T-helper 2 cell treated with Interferon-gamma antibody and Interleukin-4, amounts not matched to agents 100 ng/mL and 5 ng/mL, for 36 hours (primary cell): ENCODE data around the gene TAS2R14. TPM values are rescaled to one million over a fixed set of nuclear protein-coding genes. Genes with fewer than 3 reads are reported as not detected.

Source experiments
- intact Hi-C: fragments of 100-400 bp; cut with micrococcal nuclease; formaldehyde crosslinking; loops from one replicate; pipeline ENCODE4 v1.15.1; 2023
- total RNA-seq: library from RNA; stranded (reverse); gene quantifications from 2 replicates; pipeline ENCODE4 v1.2.3, GENCODE V29; 2022

The TAS2R14 gene, protein sequence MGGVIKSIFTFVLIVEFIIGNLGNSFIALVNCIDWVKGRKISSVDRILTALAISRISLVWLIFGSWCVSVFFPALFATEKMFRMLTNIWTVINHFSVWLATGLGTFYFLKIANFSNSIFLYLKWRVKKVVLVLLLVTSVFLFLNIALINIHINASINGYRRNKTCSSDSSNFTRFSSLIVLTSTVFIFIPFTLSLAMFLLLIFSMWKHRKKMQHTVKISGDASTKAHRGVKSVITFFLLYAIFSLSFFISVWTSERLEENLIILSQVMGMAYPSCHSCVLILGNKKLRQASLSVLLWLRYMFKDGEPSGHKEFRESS
- 3.2 and 4.1 TPM in 2 replicates for total RNA-seq

DNA sequence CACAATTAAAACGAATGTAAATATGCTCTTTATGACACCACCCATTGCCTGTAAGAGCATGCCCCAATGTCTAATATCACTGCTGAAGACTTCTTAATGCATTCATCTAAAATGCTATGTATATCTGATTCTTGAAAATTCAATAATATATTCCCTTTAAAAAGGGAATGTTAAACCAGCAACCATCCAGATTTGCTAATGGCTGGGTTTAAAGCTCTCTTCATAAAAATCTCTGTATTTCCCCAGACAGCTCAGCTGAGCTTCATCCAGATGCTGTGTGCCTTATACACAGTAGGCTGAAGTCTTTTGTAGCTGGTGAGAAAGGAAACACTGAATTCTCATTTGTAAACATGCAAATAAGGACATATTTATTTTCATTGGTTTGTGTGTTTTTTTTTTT lies at the start of gene TAS2R14:
Gene TAS2R14, minus strand, starts transcription at position 101 of the 400 bp plus-strand sequence. Its CDS starts 56 bp downstream, at position 45.
- intact Hi-C loops, result no loop called here

DNA sequence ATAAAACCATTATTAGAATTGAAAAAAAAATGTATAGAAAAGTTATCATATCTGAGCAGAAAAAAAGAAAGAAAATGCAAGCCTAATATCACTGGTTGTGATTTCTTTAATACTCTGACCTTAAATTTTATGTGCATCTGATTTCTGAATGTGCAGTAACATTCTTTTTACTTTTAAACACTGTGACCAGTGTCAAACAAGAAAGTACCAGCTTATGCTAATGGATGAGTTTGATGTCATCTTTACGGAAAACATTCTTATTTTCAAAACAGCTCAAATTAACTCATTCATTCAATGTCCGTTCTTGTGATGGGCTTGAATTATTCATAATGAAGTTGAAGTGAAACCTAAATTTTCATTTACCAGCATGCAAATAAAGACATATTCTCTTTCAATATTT lies 47.7 kb upstream of the TAS2R14 start, which contains the start of gene TAS2R50:
Gene TAS2R50, minus strand, starts transcription at position 101 of the 400 bp plus-strand sequence. Its CDS starts 52 bp downstream, at position 49.
- intact Hi-C loops, result no loop called here

DNA sequence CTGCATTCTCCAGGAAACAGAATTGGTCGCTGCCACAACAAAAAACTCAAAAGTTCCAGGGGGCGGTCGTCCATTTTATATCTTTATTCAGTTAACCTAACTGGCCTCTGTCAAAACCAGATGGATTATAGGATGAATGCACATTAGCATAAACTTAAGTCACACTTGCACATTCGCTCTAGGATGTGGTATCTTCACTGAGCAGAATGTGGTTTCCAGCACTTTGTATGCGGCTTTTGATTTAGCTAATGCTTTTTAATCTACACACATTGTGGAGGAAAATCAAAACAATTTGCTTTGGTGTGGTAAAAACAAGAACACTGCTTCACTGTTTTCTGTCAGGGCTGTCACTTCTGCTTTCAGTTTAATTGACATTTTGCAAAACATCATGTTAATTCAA lies 43.2 kb upstream of the TAS2R14 start:
- intact Hi-C loops, result loop anchor here (1.0 kb wide), 2 partner anchors 133 to 189 kb away; partner anchors contain the start of genes PRR4 and SMIM10L1

DNA sequence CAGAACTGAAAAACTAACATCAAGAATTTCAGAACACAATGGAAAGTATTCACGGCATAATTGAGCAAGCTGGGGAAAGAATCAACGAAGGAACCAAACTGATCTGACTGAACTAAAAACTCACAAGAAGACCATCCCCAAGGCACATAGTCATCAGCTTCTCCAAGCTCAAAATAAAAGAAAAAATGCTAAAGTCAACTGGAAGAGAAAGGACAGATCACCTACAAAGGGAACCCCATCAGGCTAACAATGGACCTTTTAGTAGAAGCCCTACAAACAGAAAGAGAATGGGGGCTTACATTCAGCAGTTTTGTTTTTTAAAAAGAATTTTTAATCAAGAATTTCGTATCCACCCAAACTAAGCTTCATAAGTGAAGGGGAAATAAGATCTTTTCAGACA lies 35.9 kb upstream of the TAS2R14 start:
- intact Hi-C loops, result no loop called here

DNA sequence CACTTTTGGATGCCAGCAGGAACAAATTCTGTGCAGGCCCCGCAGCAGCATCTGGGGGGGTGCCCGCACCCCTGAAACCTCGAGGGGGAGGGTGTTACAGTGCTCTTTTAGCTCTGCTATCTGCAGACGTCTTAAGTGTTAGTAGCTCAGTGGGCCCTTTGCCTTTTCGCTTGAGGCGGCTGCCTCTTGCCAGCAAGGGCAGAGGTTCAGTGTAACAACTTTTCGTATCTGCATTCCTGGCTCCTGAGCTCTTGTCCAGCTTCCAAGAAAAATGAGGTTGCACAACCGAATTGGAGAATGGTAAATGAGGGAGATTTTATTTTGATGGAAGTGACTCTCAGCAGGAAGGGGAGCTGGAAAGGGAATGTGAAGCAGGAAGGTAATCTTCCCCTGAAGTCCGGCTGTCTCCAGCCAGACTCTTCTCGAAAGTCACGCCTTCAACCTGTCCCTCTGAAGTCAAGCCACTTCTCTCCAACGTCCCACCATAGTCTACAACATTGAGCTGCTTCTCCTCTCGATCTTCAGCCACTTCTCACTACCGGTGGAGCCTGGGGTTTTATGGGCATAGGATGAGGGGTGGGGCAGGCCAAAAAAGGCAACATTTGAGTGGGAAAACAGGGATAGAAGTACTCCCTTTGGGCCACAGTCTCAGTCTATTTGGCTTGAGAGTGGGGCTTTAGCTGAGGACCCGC lies 29.8 kb upstream of the TAS2R14 start:
- intact Hi-C loops, result no loop called here

DNA sequence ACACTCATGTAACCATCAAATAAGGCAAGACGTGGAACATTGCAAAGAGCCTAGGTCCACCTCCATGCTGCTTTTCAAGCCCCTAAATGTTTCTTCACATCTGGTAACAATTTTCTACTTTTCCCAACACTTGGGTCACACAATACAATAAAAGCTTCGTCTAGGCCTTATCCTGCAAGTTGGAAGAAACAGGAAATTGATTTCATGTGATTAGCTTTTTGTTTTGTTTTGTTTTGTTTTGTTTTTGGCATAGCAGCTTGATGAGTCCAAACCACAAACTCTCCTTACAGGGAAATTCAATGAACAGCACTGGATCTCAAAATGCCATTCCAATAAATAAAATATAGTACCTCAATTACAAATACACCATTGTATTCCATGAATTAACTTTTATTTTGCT lies 28.3 kb upstream of the TAS2R14 start:
- intact Hi-C loops, result no loop called here

DNA sequence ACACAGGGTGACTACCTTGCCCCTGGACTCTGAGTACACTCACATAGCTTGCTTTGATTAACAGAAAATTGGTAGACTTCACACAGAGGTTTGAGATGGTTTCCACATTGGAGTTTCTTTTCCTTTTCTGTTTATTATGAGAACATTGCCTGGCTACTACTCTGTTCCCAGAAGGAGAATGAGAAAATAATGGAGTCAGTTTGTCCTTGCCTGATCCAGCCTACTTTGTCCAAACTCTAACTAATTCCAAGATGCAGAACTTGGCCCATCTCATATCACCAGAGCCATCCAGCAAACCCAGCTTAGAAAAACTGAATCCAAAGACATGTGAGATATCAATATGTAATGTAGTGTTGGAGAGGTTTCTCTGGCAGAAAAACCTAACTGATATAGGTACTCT lies 27.3 kb upstream of the TAS2R14 start:
- intact Hi-C loops, result no loop called here

DNA sequence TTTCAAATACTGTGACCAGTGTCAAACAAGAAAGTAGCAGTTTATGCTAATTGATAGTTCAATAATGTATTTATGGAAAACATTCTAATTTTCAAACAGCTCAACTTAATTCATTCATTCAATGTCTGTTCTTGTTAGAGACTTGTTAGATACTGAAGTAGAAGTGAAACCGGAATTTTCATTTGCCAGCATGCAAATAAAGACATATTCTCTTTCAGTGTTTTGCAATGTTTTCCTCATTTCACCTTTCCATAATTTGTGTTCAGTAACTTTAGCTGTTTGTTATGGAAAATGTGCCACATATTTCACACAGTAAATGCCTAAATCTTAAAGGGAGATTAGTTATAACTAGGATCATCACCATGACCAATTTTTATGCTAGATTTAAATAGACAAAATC lies 26.4 kb upstream of the TAS2R14 start:
- intact Hi-C loops, result no loop called here

DNA sequence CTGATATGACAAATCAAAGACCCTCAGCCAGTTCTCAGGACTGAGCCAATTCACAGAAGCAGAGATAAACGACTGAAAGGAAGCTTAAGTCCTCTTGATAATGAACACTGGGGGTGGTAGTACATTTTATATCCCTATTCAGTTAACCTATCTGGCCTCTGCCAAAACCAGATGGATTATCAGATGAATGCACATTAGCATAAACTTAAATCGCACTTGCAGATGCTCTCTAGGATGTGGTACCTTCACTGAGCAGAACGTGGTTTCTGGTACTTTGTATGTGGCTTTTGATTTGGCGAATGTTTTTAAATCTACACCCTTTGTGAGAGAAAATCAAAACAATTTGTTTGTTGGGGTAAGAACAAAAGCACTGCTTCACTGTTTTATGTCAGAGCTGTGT lies 21.1 kb upstream of the TAS2R14 start:
- intact Hi-C loops, result no loop called here

DNA sequence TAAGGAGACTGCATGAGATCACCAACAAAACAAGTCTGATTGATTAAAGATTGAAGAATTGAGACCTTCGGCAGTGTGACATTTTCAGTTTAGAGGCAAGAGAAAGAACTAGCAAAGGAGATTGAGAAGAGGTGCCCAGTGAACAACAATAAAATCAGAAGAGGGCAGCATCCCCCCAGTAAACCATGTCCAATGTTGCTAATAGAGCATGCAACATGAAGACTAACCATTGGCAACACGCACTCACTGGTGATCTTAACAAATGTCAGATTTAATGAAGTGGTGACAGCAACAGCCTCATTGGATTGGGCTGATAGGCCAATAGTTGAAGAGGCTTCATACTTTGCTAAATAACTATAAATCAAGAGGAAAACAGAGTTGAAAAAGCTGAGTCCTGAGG lies 20.7 kb upstream of the TAS2R14 start:
- intact Hi-C loops, result no loop called here

DNA sequence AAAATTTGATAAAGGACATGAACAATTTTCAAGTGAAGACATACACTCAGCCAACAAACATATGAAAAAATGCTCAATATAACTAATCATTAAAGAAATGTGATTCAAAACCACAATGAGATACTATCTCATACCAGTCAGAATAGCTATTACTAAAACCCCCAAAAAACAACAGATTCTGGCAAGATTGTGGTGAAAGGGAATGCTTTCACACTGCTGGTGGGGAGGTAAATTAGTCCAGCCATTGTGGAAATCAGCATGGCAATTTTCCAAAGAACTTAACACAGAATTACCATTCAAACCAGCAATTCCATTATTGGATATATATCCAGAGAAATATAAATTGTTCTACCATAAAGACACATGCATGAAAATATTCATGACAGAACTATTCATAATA lies 18.7 kb upstream of the TAS2R14 start:
- intact Hi-C loops, result no loop called here

DNA sequence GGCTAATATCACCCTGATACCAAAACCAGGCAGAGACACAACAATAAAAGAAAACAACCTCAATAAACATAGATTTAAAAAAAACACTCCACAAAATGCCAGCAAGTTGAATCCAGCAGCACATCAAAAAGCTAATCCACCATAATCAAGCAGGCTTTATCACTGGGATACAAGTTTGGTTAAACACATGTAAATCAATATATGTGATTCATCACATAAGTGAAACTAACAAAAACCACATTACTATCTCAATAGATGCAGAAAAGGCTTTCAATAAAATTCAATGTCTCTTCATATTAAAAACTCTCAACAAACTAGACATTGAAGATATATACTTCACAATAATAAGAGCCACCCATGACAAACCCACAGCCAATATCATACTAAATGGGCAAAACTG lies 17.0 kb upstream of the TAS2R14 start:
- intact Hi-C loops, result no loop called here

DNA sequence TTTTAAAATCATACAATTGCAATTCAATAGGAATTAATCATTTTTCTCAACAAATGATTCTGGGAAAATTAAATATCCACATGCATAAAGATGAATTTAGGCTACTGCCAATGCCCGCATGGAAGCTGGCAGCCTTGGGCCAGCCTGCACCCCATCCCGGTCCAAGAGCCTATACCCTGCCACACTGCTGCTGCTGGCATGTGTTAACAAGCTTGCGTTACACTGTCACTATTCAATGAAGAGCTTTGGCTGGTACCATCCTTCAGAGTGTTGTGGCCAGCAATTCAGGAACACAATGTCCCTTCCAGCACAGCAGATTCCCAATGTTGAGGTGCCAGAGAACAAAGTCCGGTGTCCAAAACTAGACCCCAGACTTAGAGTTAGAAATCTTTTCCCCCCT lies 13.6 kb upstream of the TAS2R14 start:
- intact Hi-C loops, result no loop called here

DNA sequence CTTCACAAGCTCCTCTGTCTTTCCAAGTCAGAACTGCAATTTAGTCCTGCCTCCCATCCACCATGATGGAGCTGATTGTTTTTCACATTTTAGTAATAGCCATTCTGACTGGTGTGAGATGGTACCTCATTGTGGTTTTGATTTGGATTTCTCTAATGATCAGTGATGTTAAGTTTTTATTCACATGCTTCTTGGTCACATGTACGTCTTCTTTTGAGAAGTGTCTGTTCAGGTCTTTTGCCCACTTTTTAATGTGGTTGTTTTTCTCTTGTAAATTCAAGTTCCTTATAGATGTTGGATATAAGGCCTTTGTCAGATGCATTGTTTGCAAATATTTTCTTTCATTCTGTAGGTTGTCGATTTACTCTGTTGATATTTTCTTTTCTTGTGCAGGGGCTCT lies 4.1 kb upstream of the TAS2R14 start:
- intact Hi-C loops, result no loop called here

DNA sequence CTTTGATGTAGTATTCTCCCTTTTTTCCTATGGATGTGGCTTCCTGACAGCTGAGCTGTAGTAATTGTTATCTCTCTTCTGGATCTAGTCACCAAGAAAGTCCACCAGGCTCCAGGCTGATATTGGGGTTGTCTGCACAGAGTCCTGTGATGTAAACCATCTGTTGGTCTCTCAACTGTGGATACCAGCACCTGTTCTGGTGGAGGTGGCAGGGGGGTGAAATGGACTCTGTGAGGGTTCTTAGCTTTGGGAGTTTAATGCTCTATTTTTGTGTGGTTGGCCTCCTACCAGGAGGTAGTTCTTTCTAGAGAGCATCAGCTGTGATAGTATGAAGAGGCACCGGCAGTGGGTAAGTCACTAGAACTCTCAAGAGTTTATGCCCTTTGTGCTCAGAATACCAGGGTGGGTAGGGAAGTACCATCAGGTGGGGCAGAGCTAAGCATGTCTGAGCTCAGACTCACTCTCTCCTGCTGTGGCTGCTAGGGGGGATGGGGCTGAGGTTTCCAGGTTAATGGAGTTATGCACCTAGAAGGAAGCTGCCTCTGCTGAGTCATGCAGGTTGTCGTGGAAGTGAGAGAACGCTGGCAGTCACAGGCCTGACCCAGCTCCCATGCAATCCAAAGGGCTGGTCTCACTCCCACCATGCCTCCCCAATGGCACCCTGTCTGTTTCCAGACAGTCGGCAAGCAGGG lies 3.0 kb upstream of the TAS2R14 start:
- intact Hi-C loops, result no loop called here

DNA sequence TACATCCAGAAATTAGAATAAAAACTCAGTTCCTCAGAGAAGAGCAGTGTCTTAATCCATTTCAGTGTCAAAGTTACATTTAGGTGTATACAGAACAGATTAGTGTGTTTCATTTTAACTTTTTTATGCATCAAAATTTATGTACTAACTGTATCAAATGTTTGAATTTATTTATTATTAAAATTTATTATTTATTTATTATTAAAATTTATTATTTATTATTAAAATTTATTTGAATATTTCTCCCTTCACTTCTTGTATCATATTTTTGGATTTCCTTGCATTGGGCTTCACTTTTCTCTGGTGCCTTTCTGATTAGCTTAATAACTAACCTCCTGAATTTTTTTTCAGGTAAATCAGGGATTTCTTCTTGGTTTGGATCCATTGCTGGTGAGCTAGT lies 2.3 kb upstream of the TAS2R14 start:
- intact Hi-C loops, result no loop called here

DNA sequence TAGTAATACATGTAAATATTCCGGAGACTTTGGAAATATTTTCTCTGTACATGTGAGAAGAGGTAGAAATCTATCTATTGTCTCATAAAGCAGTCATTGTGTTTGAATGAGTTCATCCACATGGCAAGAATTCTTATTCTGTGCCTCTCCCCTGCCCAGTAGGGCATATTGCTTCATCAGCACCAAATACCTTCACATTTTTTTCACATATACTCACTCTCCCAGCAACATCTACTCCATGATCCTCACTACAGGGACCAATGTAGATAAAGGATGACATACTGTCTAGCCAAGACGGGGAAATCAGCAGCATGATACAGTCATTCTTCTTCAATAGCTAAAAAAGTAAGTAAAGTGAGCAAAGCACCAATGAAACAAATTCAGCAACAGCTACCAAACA lies 1.3 kb upstream of the TAS2R14 start:
- intact Hi-C loops, result no loop called here

DNA sequence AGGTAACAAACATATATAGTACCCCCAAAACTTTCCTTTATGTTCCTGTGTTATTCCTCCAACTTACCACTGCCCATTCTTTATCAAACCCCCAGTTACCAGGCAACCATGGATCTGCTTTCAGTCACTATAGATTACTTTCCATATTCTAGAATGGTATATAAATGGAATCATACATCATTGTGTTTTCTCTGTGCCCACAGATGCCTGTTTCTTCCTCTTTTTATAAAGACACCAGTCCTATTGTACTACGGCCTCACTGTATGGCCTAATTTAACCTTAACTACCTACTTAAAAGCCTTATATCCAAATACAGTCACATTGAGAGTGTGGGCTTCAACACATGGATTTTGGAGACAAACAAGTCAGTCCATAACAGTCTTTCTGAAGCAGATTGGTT lies 2.6 kb downstream of the TAS2R14 start:
- intact Hi-C loops, result no loop called here

DNA sequence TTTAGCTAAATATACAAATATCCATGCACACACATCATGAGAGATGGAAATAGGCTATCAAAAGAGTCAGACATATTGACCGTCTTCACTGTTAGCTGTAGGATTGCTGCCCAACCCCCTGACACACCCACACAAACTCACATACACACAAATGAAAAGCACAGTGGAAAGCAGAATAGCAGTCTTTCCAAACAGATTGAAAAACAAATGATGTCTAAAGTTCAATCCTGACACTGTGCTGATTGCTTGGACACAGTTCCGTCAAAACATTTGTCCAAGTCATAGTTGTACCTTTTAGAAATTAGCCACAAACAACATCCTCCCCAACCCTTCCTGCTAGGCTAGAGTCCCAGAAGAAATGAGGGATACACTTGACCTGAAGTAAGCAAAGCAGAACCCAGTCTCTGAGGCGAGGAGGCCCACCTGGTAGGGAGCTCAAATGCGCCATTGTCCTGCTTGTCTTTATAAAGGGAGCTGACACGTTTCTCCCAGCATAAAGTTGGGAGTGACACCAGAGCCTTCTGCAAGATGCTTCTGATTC lies 10.2 kb downstream of the TAS2R14 start, which contains the start of gene PRH2:
Gene PRH2, plus strand, starts transcription at position 491 of the 541 bp plus-strand sequence. Its CDS starts 38 bp downstream, at position 529.
- intact Hi-C loops, result no loop called here

DNA sequence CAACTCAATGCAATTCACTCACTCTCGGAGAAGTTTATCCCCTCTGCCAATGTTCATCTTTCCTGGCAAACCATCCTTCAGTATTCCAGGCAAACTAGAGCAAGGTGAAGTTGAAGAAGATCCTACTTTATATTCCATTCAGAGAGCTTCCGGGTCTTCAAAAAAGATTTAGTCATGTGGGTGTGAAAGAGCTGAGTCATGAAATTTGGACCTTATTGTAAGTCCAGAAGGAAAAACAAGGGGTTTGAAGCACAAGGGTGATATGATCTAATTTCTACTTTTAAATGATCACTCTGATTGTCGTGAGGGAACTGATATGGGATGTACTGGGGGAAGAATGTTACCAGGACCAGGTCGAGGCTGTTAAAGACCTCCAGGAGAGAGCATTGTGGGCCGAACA lies 12.8 kb downstream of the TAS2R14 start:
- intact Hi-C loops, result no loop called here

DNA sequence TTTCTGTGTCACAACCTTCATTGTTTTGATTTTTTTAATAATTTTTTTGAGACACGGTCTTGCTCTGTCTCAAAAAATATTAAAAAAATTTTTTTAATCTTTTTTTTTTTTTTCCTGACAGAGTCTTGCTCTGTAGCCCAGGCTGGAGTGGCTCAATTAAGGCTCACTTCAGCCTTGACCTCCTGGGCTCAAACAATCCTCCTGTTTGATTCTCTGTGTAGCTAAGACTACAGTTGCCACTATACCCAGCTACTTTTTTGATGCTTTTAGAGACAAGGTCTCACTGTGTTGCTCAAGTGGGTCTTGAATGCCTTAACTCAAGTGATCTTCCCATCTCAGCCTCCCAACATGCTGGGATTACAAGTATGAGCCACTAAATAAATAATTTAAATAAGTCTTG lies 19.3 kb downstream of the TAS2R14 start:
- intact Hi-C loops, result no loop called here

DNA sequence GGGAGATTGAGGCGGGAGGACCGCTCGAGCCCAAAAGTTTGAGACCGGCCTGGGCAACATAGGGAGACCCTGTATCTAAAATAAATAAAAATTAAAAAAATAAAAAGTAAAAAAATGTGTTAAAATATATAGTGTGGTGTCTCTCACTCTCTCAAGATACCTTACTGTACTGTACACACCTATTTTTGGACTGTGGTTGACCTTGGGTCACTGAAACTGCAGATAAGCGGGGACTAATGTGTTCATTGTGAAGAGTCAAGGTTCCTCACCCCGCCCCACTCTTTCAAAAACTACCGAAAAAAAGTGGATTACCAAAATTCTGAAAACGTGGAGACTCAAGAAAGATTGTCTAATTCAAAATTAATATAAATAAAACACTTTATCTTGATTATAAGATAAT lies 28.7 kb downstream of the TAS2R14 start:
- intact Hi-C loops, result no loop called here
